Endothelial cell of umbilical vein (primary cell): Measurements from ENCODE around the gene SLC25A43.

Experiments
- CTCF ChIP-seq, 2 donors: IDR thresholded peaks; 1 replicate in 1 of 2; 2 replicates in 1 of 2; pipeline ENCODE4 v1.5.1; 2011; ENCODE audit warnings: low read length in 2 of 2, mild to moderate bottlenecking in 2 of 2, moderate library complexity in 2 of 2, control low read depth in 1 of 2, inconsistent platforms in 1 of 2, low read depth in 1 of 2; ENCODE audit not compliant: insufficient read depth in 1 of 2; ENCODE audit errors: extremely low read depth in 1 of 2
- EZH2 ChIP-seq: IDR thresholded peaks from 2 replicates; pipeline ENCODE4 v1.6.1; 2012; ENCODE audit warnings: borderline replicate concordance, low read depth, mild to moderate bottlenecking, moderate library complexity, low read length, inconsistent platforms; ENCODE audit not compliant: severe bottlenecking
- FOS ChIP-seq: IDR thresholded peaks from 2 replicates; pipeline ENCODE4 v1.6.1; 2011; ENCODE audit warnings: mild to moderate bottlenecking, low read length, moderate library complexity, borderline replicate concordance; ENCODE audit not compliant: insufficient read depth
- GATA2 ChIP-seq: IDR thresholded peaks from 2 replicates; pipeline ENCODE4 v1.7.0; 2011; ENCODE audit warnings: low read depth, mild to moderate bottlenecking, moderate library complexity, mixed read lengths, low read length; ENCODE audit not compliant: insufficient read length, insufficient read depth
- JUN ChIP-seq: IDR thresholded peaks from 2 replicates; pipeline ENCODE4 v1.6.1; 2011; ENCODE audit warnings: borderline replicate concordance, low read depth; ENCODE audit not compliant: insufficient read length, insufficient read depth
- MAX ChIP-seq: IDR thresholded peaks from 2 replicates; pipeline ENCODE4 v1.6.1; 2011; ENCODE audit not compliant: insufficient read depth, insufficient read length
- MYC ChIP-seq: IDR thresholded peaks from one replicate; pipeline ENCODE4 v1.6.1; 2011; ENCODE audit warnings: mild to moderate bottlenecking, low read depth, low read length
- POLR2A ChIP-seq: IDR thresholded peaks from 2 replicates; pipeline ENCODE4 v1.6.1; 2012; ENCODE audit warnings: low read depth, mild to moderate bottlenecking, control low read depth, low read length
- POLR2AphosphoS5 ChIP-seq: IDR thresholded peaks from 2 replicates; pipeline ENCODE4 v1.6.1; 2012; ENCODE audit warnings: low read depth, mild to moderate bottlenecking, control low read depth, low read length, moderate library complexity; ENCODE audit not compliant: insufficient read depth

DNA sequence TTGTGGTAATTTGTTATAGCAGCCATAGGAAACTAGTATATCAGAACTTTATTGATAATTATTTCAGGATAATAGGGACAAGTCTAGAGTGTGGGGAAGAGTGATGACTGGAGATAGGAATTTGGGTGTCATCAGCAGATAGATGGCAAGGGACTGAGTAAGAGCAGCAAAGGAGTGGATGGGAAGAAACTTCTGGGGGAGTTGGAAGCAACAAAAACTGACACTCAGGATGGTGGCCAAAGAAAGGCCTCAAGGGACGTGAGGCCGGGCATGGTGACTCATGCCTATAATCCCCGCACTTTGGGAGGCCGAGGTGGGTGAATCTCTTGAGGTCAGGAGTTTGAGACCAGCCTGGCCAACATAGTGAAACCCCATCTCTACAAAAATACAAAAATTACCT, 60.0 kb downstream of the SLC25A43 start:
- TF ChIP-seq POLR2A, result no peak
- no peak for TF ChIP-seq POLR2AphosphoS5
- TF ChIP-seq CTCF (IDR thresholded peaks at IDR 0.05; ENCODE audit: extremely low read depth in 1 of 2, insufficient read depth in 1 of 2, low read depth in 1 of 2, low read length in 2 of 2), result no peak
- TF ChIP-seq EZH2, result no peak
- no peak for TF ChIP-seq JUN
- TF ChIP-seq MAX, result no peak
- TF ChIP-seq MYC, result no peak
- TF ChIP-seq GATA2, result no peak
- TF ChIP-seq FOS, result no peak
